ENCODE results near the gene TM7SF3. TPM values are rescaled to one million over a fixed set of nuclear protein-coding genes. Genes with fewer than 3 reads are reported as not detected.

TM7SF3 gene, protein sequence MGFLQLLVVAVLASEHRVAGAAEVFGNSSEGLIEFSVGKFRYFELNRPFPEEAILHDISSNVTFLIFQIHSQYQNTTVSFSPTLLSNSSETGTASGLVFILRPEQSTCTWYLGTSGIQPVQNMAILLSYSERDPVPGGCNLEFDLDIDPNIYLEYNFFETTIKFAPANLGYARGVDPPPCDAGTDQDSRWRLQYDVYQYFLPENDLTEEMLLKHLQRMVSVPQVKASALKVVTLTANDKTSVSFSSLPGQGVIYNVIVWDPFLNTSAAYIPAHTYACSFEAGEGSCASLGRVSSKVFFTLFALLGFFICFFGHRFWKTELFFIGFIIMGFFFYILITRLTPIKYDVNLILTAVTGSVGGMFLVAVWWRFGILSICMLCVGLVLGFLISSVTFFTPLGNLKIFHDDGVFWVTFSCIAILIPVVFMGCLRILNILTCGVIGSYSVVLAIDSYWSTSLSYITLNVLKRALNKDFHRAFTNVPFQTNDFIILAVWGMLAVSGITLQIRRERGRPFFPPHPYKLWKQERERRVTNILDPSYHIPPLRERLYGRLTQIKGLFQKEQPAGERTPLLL
- total RNA-seq (10 to 100 TPM; 38.8 to 42.9 TPM), polyA plus RNA-seq (50.1 TPM)

- peak; percentile 95 to 98 (median 97) for DNase-seq
- H3K27me3 ChIP-seq (ENCODE audit: insufficient read depth, low read length, poor library complexity, severe bottlenecking) = no peaks in the 10 kb centered on the region
- Mint-ChIP-seq H3K36me3 (peaks cover 0 to 11% (median 5%) of the 10 kb centered on the region in 3 donors), H3K9me3 (no peaks in the 10 kb centered on the region), H3K27me3 (no peaks in the 10 kb centered on the region), H3K4me1 (peaks cover 46 to 57% (median 53%) of the 10 kb centered on the region in 3 donors), H3K27ac (peak within 1 kb of the TSS; percentile 95 to 98 (median 97)), H3K4me3 (peak within 1 kb of the TSS; percentile 80 to 98 (median 94))
- H3K9me3 ChIP-seq (ENCODE audit: low read length) = no peaks in the 10 kb centered on the region
- CTCF ChIA-PET = interaction anchor here (0.6 to 3.2 kb wide), 31 partner anchors 8 to 292 kb away, joined by 3 to 21 read pairs (median 4); partner anchors contain the start of genes FGFR1OP2, ITPR2 and MED21
- peak within 1 kb of the TSS; percentile 92 for H3K27ac ChIP-seq (ENCODE audit: low read depth, low read length)
- peaks cover 4% of the 10 kb centered on the region for H3K36me3 ChIP-seq (ENCODE audit: insufficient read depth, low read length)
- POLR2A ChIA-PET = interaction anchor here (0.7 to 2.3 kb wide), 4 partner anchors 8 to 182 kb away, joined by 3 to 21 read pairs (median 6); partner anchors contain the start of genes ITPR2 and MED21
- peak within 1 kb of the TSS; percentile 89 for H3K4me3 ChIP-seq (ENCODE audit: low read length)
- H3K4me1 ChIP-seq (ENCODE audit: insufficient read depth, low read length) = peaks cover 33% of the 10 kb centered on the region
These were observed at the start of gene TM7SF3 for GRCh38 chr12:27014085-27014858. TM7SF3 (minus strand) TSS chr12:27014384; CDS start chr12:27014168, 216 bp downstream.

GRCh38 chr12:27063250-27063851, 49.2 kb upstream of the TM7SF3 start:
- Mint-ChIP-seq H3K4me3 (no peak overlapping the region), H3K36me3 (peaks cover 18 to 32% (median 20%) of the 10 kb centered on the region in 3 donors), H3K9me3 (peaks cover 0 to 4% (median 0%) of the 10 kb centered on the region in 5 donors), H3K27ac (no peak overlapping the region), H3K4me1 (no peaks in the 10 kb centered on the region), H3K27me3 (no peaks in the 10 kb centered on the region)
- Histone ChIP-seq H3K27ac (ENCODE audit: low read depth, low read length) (no peak overlapping the region), H3K4me3 (ENCODE audit: low read length) (no peak overlapping the region), H3K36me3 (ENCODE audit: insufficient read depth, low read length) (no peaks in the 10 kb centered on the region), H3K9me3 (ENCODE audit: low read length) (no peaks in the 10 kb centered on the region), H3K4me1 (ENCODE audit: insufficient read depth, low read length) (no peaks in the 10 kb centered on the region), H3K27me3 (ENCODE audit: insufficient read depth, low read length, poor library complexity, severe bottlenecking) (no peaks in the 10 kb centered on the region)
- ChIA-PET CTCF (no interaction called here), POLR2A (no interaction called here)
- DNase-seq = no peak

DNA sequence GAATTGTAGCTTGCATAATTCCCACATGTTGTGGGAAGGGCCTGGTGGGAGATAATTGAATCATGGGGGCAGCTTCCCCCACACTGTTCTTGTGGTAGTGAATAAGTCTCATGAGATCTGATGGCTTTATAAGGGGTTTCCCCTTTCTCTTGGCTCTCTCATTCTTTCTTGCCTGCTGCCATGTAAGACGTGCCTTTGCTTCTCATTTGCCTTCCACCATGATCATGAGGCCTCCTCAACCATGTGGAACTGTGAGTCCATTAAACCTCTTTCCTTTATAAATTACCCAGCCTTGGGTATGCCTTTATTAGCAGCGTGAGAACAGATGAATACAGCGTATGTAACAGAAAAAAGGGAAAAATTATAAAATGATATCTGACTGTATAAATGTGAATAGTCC, 47.1 kb upstream of the TM7SF3 start:
- Histone ChIP-seq H3K27me3 (ENCODE audit: insufficient read depth, low read length, poor library complexity, severe bottlenecking) (no peaks in the 10 kb centered on the region), H3K27ac (ENCODE audit: low read depth, low read length) (no peak overlapping the region), H3K4me1 (ENCODE audit: insufficient read depth, low read length) (no peaks in the 10 kb centered on the region), H3K4me3 (ENCODE audit: low read length) (no peak overlapping the region), H3K36me3 (ENCODE audit: insufficient read depth, low read length) (no peaks in the 10 kb centered on the region), H3K9me3 (ENCODE audit: low read length) (no peaks in the 10 kb centered on the region)
- ChIA-PET CTCF (no interaction called here), POLR2A (no interaction called here)
- Mint-ChIP-seq H3K4me3 (no peak overlapping the region), H3K4me1 (no peaks in the 10 kb centered on the region), H3K9me3 (peaks cover 0 to 4% (median 0%) of the 10 kb centered on the region in 5 donors), H3K27me3 (no peaks in the 10 kb centered on the region), H3K36me3 (peaks cover 12 to 19% (median 13%) of the 10 kb centered on the region in 3 donors), H3K27ac (no peak overlapping the region)
- DNase-seq = no peak

- Mint-ChIP-seq H3K36me3 (peaks cover 12 to 18% (median 12%) of the 10 kb centered on the region in 3 donors), H3K27me3 (no peaks in the 10 kb centered on the region), H3K4me1 (no peaks in the 10 kb centered on the region), H3K4me3 (no peak overlapping the region), H3K9me3 (peaks cover 0 to 4% (median 0%) of the 10 kb centered on the region in 5 donors), H3K27ac (peak overlapping the region in 1 of 8 donors; percentile 56)
- CTCF ChIA-PET = no interaction called here
- Histone ChIP-seq H3K4me1 (ENCODE audit: insufficient read depth, low read length) (no peaks in the 10 kb centered on the region), H3K4me3 (ENCODE audit: low read length) (no peak overlapping the region), H3K27me3 (ENCODE audit: insufficient read depth, low read length, poor library complexity, severe bottlenecking) (no peaks in the 10 kb centered on the region), H3K36me3 (ENCODE audit: insufficient read depth, low read length) (no peaks in the 10 kb centered on the region), H3K9me3 (ENCODE audit: low read length) (no peaks in the 10 kb centered on the region), H3K27ac (ENCODE audit: low read depth, low read length) (no peak overlapping the region)
- POLR2A ChIA-PET = no interaction called here
- no peak for DNase-seq
These were observed 46.6 kb upstream of the TM7SF3 start for GRCh38 chr12:27060740-27061139.

GRCh38 chr12:27057543-27057942, 43.4 kb upstream of the TM7SF3 start:
- Mint-ChIP-seq H3K27me3 (no peaks in the 10 kb centered on the region), H3K4me1 (no peaks in the 10 kb centered on the region), H3K36me3 (peaks cover 13 to 20% (median 16%) of the 10 kb centered on the region in 3 donors), H3K9me3 (peaks cover 0 to 4% (median 0%) of the 10 kb centered on the region in 5 donors), H3K27ac (no peak overlapping the region), H3K4me3 (no peak overlapping the region)
- no peaks in the 10 kb centered on the region for H3K27me3 ChIP-seq (ENCODE audit: insufficient read depth, low read length, poor library complexity, severe bottlenecking)
- no peaks in the 10 kb centered on the region for H3K4me1 ChIP-seq (ENCODE audit: insufficient read depth, low read length)
- H3K9me3 ChIP-seq (ENCODE audit: low read length) = no peaks in the 10 kb centered on the region
- POLR2A ChIA-PET = no interaction called here
- H3K27ac ChIP-seq (ENCODE audit: low read depth, low read length) = no peak overlapping the region
- no peak for DNase-seq
- CTCF ChIA-PET = no interaction called here
- H3K4me3 ChIP-seq (ENCODE audit: low read length) = no peak overlapping the region
- H3K36me3 ChIP-seq (ENCODE audit: insufficient read depth, low read length) = no peaks in the 10 kb centered on the region

DNA sequence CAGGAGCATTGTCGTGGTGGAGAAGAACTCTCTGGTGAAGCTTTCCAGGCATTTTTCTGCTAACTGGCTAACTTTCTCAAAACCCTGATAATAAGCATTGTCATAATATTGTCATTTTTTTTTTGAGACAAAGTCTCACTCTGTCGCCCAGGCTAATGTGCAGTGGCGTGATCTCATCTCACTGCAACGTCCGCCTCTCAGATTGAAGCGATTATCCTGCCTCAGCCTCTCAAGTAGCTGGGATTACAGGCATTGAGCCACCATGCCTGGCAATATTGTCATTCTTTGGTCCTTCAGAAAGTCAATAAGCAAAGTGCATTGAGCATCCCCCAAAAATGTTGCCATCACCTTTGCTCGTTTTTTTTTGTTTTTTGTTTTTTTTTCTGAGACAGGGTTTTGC, 41.8 kb upstream of the TM7SF3 start:
- CTCF ChIA-PET = no interaction called here
- H3K36me3 ChIP-seq (ENCODE audit: insufficient read depth, low read length) = no peaks in the 10 kb centered on the region

DNA sequence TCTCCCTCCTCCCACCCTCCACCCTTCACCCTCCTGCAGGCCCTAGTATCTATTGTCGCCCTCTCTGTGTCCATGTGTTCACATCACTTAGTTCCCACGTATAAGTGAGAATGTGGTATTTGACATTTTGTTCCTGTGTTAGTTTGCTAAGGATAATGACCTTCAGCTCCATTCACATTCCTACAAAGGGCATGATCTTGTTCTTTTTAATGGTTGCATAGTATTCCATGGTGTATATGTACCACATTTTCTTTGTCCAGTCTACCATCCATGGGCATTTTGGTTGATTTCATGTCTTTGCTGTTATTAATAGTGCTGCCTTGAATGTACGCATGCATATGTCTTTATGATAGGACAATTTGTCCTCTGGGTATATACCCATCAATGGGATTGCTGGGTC, 38.6 kb upstream of the TM7SF3 start:
- no peak overlapping the region for H3K4me3 Mint-ChIP-seq
- Histone ChIP-seq H3K27me3 (ENCODE audit: insufficient read depth, low read length, poor library complexity, severe bottlenecking) (no peaks in the 10 kb centered on the region), H3K36me3 (ENCODE audit: insufficient read depth, low read length) (no peaks in the 10 kb centered on the region), H3K9me3 (ENCODE audit: low read length) (no peaks in the 10 kb centered on the region), H3K4me3 (ENCODE audit: low read length) (no peak overlapping the region), H3K27ac (ENCODE audit: low read depth, low read length) (no peak overlapping the region), H3K4me1 (ENCODE audit: insufficient read depth, low read length) (no peaks in the 10 kb centered on the region)
- DNase-seq = no peak
- no peaks in the 10 kb centered on the region for H3K27me3 Mint-ChIP-seq
- ChIA-PET CTCF (no interaction called here), POLR2A (no interaction called here)
- H3K4me1 Mint-ChIP-seq = no peaks in the 10 kb centered on the region
- H3K9me3 Mint-ChIP-seq = no peaks in the 10 kb centered on the region
- H3K27ac Mint-ChIP-seq = no peak overlapping the region
- H3K36me3 Mint-ChIP-seq = peaks cover 9% of the 10 kb centered on the region in 3 donors

More for the DNA sequence above, 41.8 kb upstream of the TM7SF3 start:
- H3K9me3 Mint-ChIP-seq = peaks cover 0 to 4% (median 0%) of the 10 kb centered on the region in 5 donors
- H3K27ac ChIP-seq (ENCODE audit: low read depth, low read length) = no peak overlapping the region
- POLR2A ChIA-PET = no interaction called here
- no peaks in the 10 kb centered on the region for H3K4me1 ChIP-seq (ENCODE audit: insufficient read depth, low read length)
- no peak overlapping the region for H3K4me3 ChIP-seq (ENCODE audit: low read length)
- DNase-seq = no peak
- H3K4me1 Mint-ChIP-seq = no peaks in the 10 kb centered on the region
- H3K27me3 ChIP-seq (ENCODE audit: insufficient read depth, low read length, poor library complexity, severe bottlenecking) = no peaks in the 10 kb centered on the region
- H3K4me3 Mint-ChIP-seq = no peak overlapping the region
- H3K36me3 Mint-ChIP-seq = peaks cover 11 to 14% (median 13%) of the 10 kb centered on the region in 3 donors
- peak overlapping the region in 1 of 8 donors; percentile 36 for H3K27ac Mint-ChIP-seq
- H3K9me3 ChIP-seq (ENCODE audit: low read length) = no peaks in the 10 kb centered on the region
- no peaks in the 10 kb centered on the region for H3K27me3 Mint-ChIP-seq

All from CD8-positive, alpha-beta memory T cell (primary cell).